Heart right ventricle (tissue), 16 donors: Measurements from ENCODE around the gene B3GNT9. TPM values are rescaled to one million over a fixed set of nuclear protein-coding genes. Genes with fewer than 3 reads are reported as not detected.

Experiments used
- ATAC-seq, 8 donors: fragments of 200-7000 bp; cut with Tn5 transposase; one replicate each; pipeline ENCODE4 v1.9.1; 2020; ENCODE audit warnings: mild to moderate bottlenecking in 8 of 8, moderate library complexity in 8 of 8, moderate number of reproducible peaks in 1 of 8
- DNase-seq, 2 donors: peaks; one replicate each; pipeline ENCODE4 v3.0.0-alpha.2; 2020
- H3K27ac ChIP-seq, 10 donors: fragments of 200-600 bp; sonication (generic) in 2 of 10; one replicate each; pipeline versions ENCODE4 v1.5.0 to v1.8.0; 2020 to 2022; ENCODE audit warnings: mild to moderate bottlenecking in 3 of 10
- H3K27me3 ChIP-seq, 7 donors: fragments of 200-600 bp; one replicate each; pipeline ENCODE4 v1.8.0; 2021 to 2022; ENCODE audit warnings: mild to moderate bottlenecking in 2 of 7
- H3K36me3 ChIP-seq, 9 donors: fragments of 200-600 bp; sonication (generic) in 1 of 9; one replicate each; pipeline versions ENCODE4 v1.5.0 to v1.8.0; 2020 to 2022; ENCODE audit warnings: mild to moderate bottlenecking in 2 of 9
- H3K4me1 ChIP-seq, 9 donors: fragments of 200-600 bp; sonication (generic) in 1 of 9; one replicate each; pipeline versions ENCODE4 v1.5.0 to v1.8.0; 2020 to 2022; ENCODE audit warnings: mild to moderate bottlenecking in 4 of 9
- H3K4me3 ChIP-seq, 10 donors: fragments of 200-600 bp; sonication (generic) in 2 of 10; one replicate each; pipeline versions ENCODE4 v1.5.0 to v1.8.0; 2020 to 2022; ENCODE audit warnings: mild to moderate bottlenecking in 7 of 10, moderate library complexity in 2 of 10
- H3K9me3 ChIP-seq, 11 donors: fragments of 200-600 bp in 10 of 11; sonication (generic) in 2 of 11; one replicate each; pipeline versions ENCODE4 v1.5.0 to v1.8.0; 2013 to 2022; ENCODE audit warnings: mild to moderate bottlenecking in 2 of 11, control low read depth in 1 of 11, moderate library complexity in 1 of 11
- WGBS, 2 donors: extraction: QIAGEN DNeasy Blood & Tissue Kit; methylation state at CpG; one replicate each; pipeline ENCODE4 v1.1.7; 2013; ENCODE audit warnings: inconsistent platforms in 1 of 2; 5-methylcytosine and 5-hydroxymethylcytosine counted together
- intact Hi-C, 10 donors: fragments of 100-400 bp; cut with DNase I; formaldehyde crosslinking; loops; one replicate each; pipeline versions ENCODE4 v1.11.1 to v1.14.2; 2022
- polyA plus RNA-seq, 2 donors: library from polyadenylated mRNA; stranded (reverse); fragments of 200-250 nt; gene quantifications; one replicate each; pipeline ENCODE4 v1.2.3, GENCODE V29; 2013
- total RNA-seq, 10 donors: library from RNA; stranded (reverse); fragmentation: NEBNext Ultra II Directional in 3 of 10; extraction: Animal tissue kit (Norgen Biotek cat#: 25700) in 3 of 10; gene quantifications; one replicate each; pipeline versions ENCODE4 v1.2.1 to v1.2.4, GENCODE V29; 2021 to 2023
- TF ChIP-seq, protein P1 (sequence below), 9 donors: fragments of 200-600 bp; sonication (generic) in 2 of 9; IDR thresholded peaks; one replicate each; pipeline versions ENCODE4 v1.5.0 to v1.8.0; 2021 to 2022; ENCODE audit warnings: antibody characterized with exemption in 9 of 9, mild to moderate bottlenecking in 5 of 9, moderate library complexity in 1 of 9
- donor health status: Arrhythmogenic right ventricular cardiomyopathy.
- donor health status: ischemic (EF 13 %, LVEDD 7.1; RV severe dilation, severe dysfunction).
- donor health status: healthy with polysubstance abuse.
- donor health status: DM: no; HTN: yes; CAD: no.
- donor health status: DM: no; HTN: no; CAD: no.
- donor health status: ischemic (EF 25% LVEDD 6.9; RV normal size, moderate dysfunction).
- donor health status: ischemic (EF 25% LVEDD 5.7; RV mildly dilated, moderate dysfunction).
- donor health status: healthy.
- donor health status: DM: yes; HTN: yes; CAD: no.
- donor health status: Ischemic cardiomyopathy.
- donor health status: ischemic (EF 35%, LVEDD 5.7; RV mildly dilated, moderate dysfunction).
- donor health status: nonischemic (EF 11% LVEDD 7.7; RV severe dilation, severe dysfunction).
- donor health status: DM: yes; HTN: yes; CAD: no.
- donor health status: PGD.
- donor health status: ischemic (EF 29% LVEDD 5.4; RV normal size, mild dysfunction).
- donor health status: nonischemic (EF 23%, LVEDD 6.1; RV moderate dilation, normal function).

B3GNT9 gene
- total and polyA plus RNA-seq, 12 donors, result 5.4 to 19.1 (median 9.6) TPM

DNA sequence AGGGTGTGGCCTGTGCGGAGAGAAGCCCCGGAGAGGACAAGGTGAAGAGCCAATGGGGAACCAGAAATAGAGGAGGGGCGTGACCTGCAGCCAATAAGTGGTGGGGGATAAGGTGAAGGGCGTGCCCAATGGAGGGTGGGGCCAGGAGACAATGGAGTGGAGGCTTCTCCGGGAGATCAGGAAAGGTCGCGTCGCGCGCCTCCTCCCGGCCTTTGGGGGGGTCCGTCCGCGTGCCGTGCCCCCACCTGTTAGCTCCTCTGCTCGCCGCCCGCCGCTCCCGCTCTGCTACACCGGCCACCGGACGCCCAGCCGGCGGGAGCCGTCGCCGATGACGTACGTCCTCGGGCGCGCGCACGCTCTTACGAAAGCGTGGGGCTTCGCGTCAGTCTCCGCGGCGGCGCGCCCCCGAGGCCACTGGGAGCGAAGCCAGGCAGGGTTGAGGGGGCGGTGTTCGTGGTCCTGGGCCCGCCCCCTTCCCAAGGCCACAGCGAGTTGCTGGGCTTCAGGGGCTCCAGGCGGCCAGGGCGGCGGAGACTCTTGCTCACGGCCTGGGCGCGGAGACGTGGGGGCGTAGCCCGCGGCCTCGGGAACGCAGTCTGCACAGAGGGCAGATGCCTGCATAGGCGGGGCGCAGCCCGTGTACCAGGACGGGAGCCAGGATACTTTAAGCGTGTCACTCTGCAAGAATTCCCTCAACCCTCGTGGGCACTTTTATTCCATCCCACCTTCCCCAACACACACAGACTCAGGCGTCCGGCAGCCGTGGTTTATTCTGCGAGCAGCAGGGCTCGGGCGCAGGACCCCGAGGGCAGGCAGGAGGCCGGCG lies 33.0 kb upstream of the B3GNT9 start, which contains the start of gene MATCAP1:
Gene MATCAP1 (minus strand): TSS at position 337 of the 826 bp plus-strand sequence. CDS start 3,353 bp downstream, outside the sequence.
- 0% methylated on average over 77 of the region's 77 CpGs for WGBS, 2 donors
- H3K4me1 ChIP-seq, result peaks cover 12 to 49% (median 31%) of the 10 kb centered on the region in 9 donors
- ATAC-seq, result peak; percentile 94 to 96 (median 95)

DNA sequence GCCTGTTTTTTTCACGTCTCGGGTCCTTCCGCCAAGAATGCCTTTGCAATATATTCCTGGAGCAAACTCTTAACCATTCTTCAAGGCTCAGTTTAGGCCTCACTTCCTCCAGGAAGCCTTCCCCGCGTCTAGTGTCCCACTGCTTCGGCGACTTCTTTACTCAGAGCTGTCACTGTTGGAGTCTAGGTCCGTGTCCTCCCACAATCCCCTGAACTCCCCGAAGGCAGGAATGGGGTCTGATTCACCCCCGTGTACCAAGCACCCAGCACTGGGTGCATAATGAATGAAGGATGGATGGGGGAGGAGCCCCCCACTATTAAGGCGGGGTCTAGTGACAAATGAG lies 32.5 kb upstream of the B3GNT9 start:
- peaks cover 0 to 3% (median 0%) of the 10 kb centered on the region in 7 donors for H3K27me3 ChIP-seq
- peak overlapping the region in 9 of 10 donors; percentile 94 to 99 (median 97) for H3K27ac ChIP-seq
- 9 to 10% methylated on average over 11 of the region's 11 CpGs for WGBS, 2 donors

More for the DNA sequence above, 33.0 kb upstream of the B3GNT9 start, which contains the start of gene MATCAP1:
- DNase-seq, result peak; percentile 94 to 97
- intact Hi-C loops, result loop anchor here in 8 of 10 donors (2.0 to 10.0 kb wide), 6 partner anchors 23 to 229 kb away; partner anchors contain the start of genes B3GNT9 (in 1 of the 8), FHOD1 (in 1 of the 8) and SLC9A5 (in 1 of the 8)
- TF ChIP-seq, protein P1, sequence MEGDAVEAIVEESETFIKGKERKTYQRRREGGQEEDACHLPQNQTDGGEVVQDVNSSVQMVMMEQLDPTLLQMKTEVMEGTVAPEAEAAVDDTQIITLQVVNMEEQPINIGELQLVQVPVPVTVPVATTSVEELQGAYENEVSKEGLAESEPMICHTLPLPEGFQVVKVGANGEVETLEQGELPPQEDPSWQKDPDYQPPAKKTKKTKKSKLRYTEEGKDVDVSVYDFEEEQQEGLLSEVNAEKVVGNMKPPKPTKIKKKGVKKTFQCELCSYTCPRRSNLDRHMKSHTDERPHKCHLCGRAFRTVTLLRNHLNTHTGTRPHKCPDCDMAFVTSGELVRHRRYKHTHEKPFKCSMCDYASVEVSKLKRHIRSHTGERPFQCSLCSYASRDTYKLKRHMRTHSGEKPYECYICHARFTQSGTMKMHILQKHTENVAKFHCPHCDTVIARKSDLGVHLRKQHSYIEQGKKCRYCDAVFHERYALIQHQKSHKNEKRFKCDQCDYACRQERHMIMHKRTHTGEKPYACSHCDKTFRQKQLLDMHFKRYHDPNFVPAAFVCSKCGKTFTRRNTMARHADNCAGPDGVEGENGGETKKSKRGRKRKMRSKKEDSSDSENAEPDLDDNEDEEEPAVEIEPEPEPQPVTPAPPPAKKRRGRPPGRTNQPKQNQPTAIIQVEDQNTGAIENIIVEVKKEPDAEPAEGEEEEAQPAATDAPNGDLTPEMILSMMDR (IDR thresholded peaks at IDR 0.05), result no peak
- Histone ChIP-seq H3K27ac (peak within 1 kb of the TSS; percentile 89 to 99 (median 97)), H3K27me3 (peaks cover 0 to 3% (median 0%) of the 10 kb centered on the region in 7 donors), H3K9me3 (no peaks in the 10 kb centered on the region), H3K36me3 (peaks cover 0 to 3% (median 0%) of the 10 kb centered on the region in 9 donors), H3K4me3 (peak within 1 kb of the TSS; percentile 39 to 84 (median 72))

DNA sequence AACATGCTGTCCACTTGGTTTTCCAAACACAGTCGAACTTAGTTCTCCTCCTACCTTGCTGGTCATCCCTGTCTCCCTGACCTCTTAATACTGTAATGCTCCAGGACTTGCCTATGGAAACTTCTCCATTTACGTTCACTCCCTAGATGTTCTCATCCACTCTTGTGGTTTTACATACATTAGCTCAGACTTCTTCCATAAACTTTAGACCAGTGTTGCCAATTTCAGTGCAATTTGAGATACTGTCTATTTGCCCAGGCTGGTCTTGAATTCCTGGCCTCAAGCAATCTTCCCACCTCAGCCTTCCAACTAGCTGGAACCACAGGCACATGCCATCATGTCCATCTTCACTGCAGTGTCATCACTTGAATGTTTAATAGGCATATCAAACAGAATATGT lies 31.5 kb upstream of the B3GNT9 start:
- Histone ChIP-seq H3K4me1 (peaks cover 12 to 63% (median 45%) of the 10 kb centered on the region in 9 donors), H3K9me3 (no peaks in the 10 kb centered on the region), H3K27me3 (peaks cover 0 to 3% (median 0%) of the 10 kb centered on the region in 7 donors), H3K27ac (no peak overlapping the region), H3K36me3 (peaks cover 0 to 3% (median 0%) of the 10 kb centered on the region in 9 donors), H3K4me3 (no peak overlapping the region)
- TF ChIP-seq, protein P1 (IDR thresholded peaks at IDR 0.05), result no peak
- DNase-seq (no peak), ATAC-seq (no peak)
- intact Hi-C loops, result loop anchor here in 7 of 10 donors (2.0 to 10.0 kb wide), 4 partner anchors 21 to 227 kb away; partner anchors contain the start of genes FHOD1 (in 1 of the 7) and SLC9A5 (in 1 of the 7)
- WGBS, 2 donors, result 89 to 92% methylated on average over 2 of the region's 2 CpGs

More for the DNA sequence above, 32.5 kb upstream of the B3GNT9 start:
- Histone ChIP-seq H3K4me1 (peaks cover 12 to 55% (median 37%) of the 10 kb centered on the region in 9 donors), H3K9me3 (no peaks in the 10 kb centered on the region), H3K36me3 (peaks cover 0 to 3% (median 0%) of the 10 kb centered on the region in 9 donors), H3K4me3 (peak overlapping the region in 9 of 10 donors; percentile 57 to 84 (median 73))
- intact Hi-C loops, result loop anchor here in 7 of 10 donors (2.0 to 10.0 kb wide), 4 partner anchors 22 to 228 kb away; partner anchors contain the start of genes FHOD1 (in 1 of the 7) and SLC9A5 (in 1 of the 7)
- TF ChIP-seq, protein P1 (IDR thresholded peaks at IDR 0.05), result no peak
- no peak for ATAC-seq
- DNase-seq, result no peak

DNA sequence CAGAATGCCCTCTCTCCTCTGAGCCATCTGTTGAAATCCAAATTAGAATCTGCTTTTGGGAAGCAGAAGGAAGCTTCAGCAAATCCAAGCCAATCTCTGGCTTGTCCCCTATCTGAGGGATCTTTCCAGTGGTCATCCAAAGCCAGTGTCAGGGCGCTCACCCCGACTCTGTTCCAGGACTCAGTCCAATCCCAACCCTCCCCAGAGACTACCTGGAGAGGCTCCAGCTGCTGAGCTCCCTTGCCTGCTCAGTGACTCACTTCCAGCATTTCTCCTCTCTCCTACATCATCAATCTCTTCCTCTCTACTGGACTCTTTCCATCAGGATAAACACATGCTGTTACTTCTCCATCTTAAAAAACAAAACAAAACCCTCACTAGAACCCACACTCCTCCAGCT lies 30.5 kb upstream of the B3GNT9 start:
- Histone ChIP-seq H3K4me3 (no peak overlapping the region), H3K27me3 (peaks cover 0 to 3% (median 0%) of the 10 kb centered on the region in 7 donors), H3K4me1 (peaks cover 12 to 63% (median 45%) of the 10 kb centered on the region in 9 donors), H3K27ac (peak overlapping the region in 3 of 10 donors; percentile 3 to 71 (median 23)), H3K9me3 (no peaks in the 10 kb centered on the region), H3K36me3 (peaks cover 0 to 8% (median 0%) of the 10 kb centered on the region in 9 donors)
- no peak for ATAC-seq
- WGBS, 2 donors, result 42 to 46% methylated on average over 2 of the region's 2 CpGs
- intact Hi-C loops, result loop anchor here in 7 of 10 donors (5.0 to 10.0 kb wide), 3 partner anchors 66 to 227 kb away; partner anchors contain the start of genes FHOD1 (in 1 of the 7) and SLC9A5 (in 1 of the 7)
- TF ChIP-seq, protein P1 (IDR thresholded peaks at IDR 0.05), result no peak
- no peak for DNase-seq
